ENCODE measurements around the gene ANXA6. TPM values are rescaled to one million over a fixed set of nuclear protein-coding genes. Genes with fewer than 3 reads are reported as not detected.

ANXA6 gene
- total RNA-seq, 1 experiment from 2014 or later, result 98.7 TPM

DNA sequence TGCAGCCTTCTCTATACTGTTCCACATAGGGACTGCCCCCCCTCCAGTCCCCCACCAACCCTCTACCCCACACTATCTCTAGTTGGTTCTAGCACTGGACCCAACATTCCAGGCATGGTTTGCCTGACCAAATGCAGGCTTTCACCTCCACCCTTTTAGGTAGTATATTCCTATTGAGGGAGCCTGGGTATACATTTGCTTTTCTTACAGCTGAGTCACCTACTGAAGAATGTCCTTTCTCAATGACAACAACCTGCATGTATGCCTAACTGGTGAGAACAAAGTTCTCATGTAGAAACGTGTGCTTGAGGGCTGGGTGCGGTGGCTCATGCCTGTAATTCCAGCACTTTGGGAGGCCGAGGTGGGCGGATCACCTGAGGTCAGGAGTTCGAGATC is 85.0 kb downstream of the ANXA6 start:
- no peak overlapping the region for H4K8ac ChIP-seq (replicated peaks; ENCODE audit: insufficient read length, low read depth, low read length)
- H3K4ac ChIP-seq (ENCODE audit: low read depth, low read length), result no peak overlapping the region
- H3K79me2 ChIP-seq (ENCODE audit: insufficient read depth, low read length), result 0 out of 2 replicates have a peak, but pooled peaks cover 2% of the 10 kb centered on the region
- no CpG with 5 or more reads among the region's 5 CpGs for WGBS (ENCODE audit: extremely low coverage, insufficient read length, low lambda C conversion rate)
- H2BK120ac ChIP-seq (ENCODE audit: low read depth, low read length, poor library complexity, severe bottlenecking), result no peak overlapping the region
- H3K9me3 ChIP-seq (ENCODE audit: control insufficient read depth, low read depth, low read length), result no peaks in the 10 kb centered on the region
- no peak overlapping the region for H3K56ac ChIP-seq (ENCODE audit: insufficient read length, low read depth, low read length)
- no peak overlapping the region for H2AK5ac ChIP-seq (ENCODE audit: insufficient read length, low read length)
- no peak overlapping the region for H4K91ac ChIP-seq (ENCODE audit: insufficient read length, low read depth, low read length)
- H3K4me1 ChIP-seq (ENCODE audit: insufficient read depth, low read length), result no peaks in the 10 kb centered on the region
- H3K23me2 ChIP-seq (ENCODE audit: insufficient read length, low read depth, low read length, poor library complexity, severe bottlenecking), result no peaks in the 10 kb centered on the region
- H2BK5ac ChIP-seq (ENCODE audit: insufficient read length, low read length), result no peak overlapping the region
- H3K18ac ChIP-seq (ENCODE audit: insufficient read length, low read depth, low read length), result no peak overlapping the region
- H2BK15ac ChIP-seq (ENCODE audit: low read depth, low read length), result no peak overlapping the region
- no peaks in the 10 kb centered on the region for H4K20me1 ChIP-seq (ENCODE audit: control insufficient read depth, insufficient read depth, insufficient read length)
- no peak overlapping the region for H3K9ac ChIP-seq (ENCODE audit: extremely low read depth, insufficient read length, low read length)
- H2BK20ac ChIP-seq (ENCODE audit: low read depth, low read length, poor library complexity, severe bottlenecking), result no peak overlapping the region
- DNase-seq, result no peak
- H3K4me2 ChIP-seq (ENCODE audit: insufficient read depth, insufficient read length, low read length), result no peak overlapping the region
- peak overlapping the region in 2 of 3 experiments; percentile 50 to 70; a peak in 2 of 7 replicates for H3K27ac Mint-ChIP-seq
- H3K27me3 Mint-ChIP-seq (ENCODE audit: low read depth), result no peaks in the 10 kb centered on the region
- no peak overlapping the region for H2BK12ac ChIP-seq (ENCODE audit: insufficient read length, low read depth, low read length)
- H3K9me3 Mint-ChIP-seq, result no peaks in the 10 kb centered on the region
- no peak overlapping the region for H3K27ac ChIP-seq (ENCODE audit: insufficient read length, low read depth, low read length)
- H4K5ac ChIP-seq (ENCODE audit: insufficient read length, low read depth, low read length), result no peak overlapping the region
- peaks cover 0 to 5% (median 0%) of the 10 kb centered on the region in 3 experiments; a peak in 2 of 7 replicates for H3K36me3 Mint-ChIP-seq (ENCODE audit: insufficient read depth in 1 of 3, low read depth in 3 of 3)
- no peak overlapping the region for H3K14ac ChIP-seq (ENCODE audit: insufficient read depth, low read length)
- H3K79me1 ChIP-seq (ENCODE audit: insufficient read depth, low read depth, low read length, poor library complexity, severe bottlenecking), result peaks cover 2% of the 10 kb centered on the region
- H3K27me3 ChIP-seq (ENCODE audit: insufficient read depth, low read length), result no peaks in the 10 kb centered on the region
- peaks cover 11 to 14% of the 10 kb centered on the region in 2 experiments; a peak in 3 of 4 replicates for H3K4me1 Mint-ChIP-seq
- H3K4me3 Mint-ChIP-seq, result no peak overlapping the region
- H2AFZ ChIP-seq (ENCODE audit: low read length), result no peak overlapping the region
- TF ChIP-seq, protein P1, sequence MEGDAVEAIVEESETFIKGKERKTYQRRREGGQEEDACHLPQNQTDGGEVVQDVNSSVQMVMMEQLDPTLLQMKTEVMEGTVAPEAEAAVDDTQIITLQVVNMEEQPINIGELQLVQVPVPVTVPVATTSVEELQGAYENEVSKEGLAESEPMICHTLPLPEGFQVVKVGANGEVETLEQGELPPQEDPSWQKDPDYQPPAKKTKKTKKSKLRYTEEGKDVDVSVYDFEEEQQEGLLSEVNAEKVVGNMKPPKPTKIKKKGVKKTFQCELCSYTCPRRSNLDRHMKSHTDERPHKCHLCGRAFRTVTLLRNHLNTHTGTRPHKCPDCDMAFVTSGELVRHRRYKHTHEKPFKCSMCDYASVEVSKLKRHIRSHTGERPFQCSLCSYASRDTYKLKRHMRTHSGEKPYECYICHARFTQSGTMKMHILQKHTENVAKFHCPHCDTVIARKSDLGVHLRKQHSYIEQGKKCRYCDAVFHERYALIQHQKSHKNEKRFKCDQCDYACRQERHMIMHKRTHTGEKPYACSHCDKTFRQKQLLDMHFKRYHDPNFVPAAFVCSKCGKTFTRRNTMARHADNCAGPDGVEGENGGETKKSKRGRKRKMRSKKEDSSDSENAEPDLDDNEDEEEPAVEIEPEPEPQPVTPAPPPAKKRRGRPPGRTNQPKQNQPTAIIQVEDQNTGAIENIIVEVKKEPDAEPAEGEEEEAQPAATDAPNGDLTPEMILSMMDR (conservative IDR thresholded peaks at IDR 0.05), result no peak
- no peak overlapping the region for H3T11ph ChIP-seq (ENCODE audit: low read length)
- no peak overlapping the region for H3K23ac ChIP-seq (ENCODE audit: insufficient read length, low read depth, low read length)
